OCI-LY7 (cell line): ENCODE measurements around the gene RNF182. TPM values are rescaled to one million over a fixed set of nuclear protein-coding genes. Genes with fewer than 3 reads are reported as not detected.
A peak's percentile ranks its signal among the peaks of the same experiment; 100 is the strongest.

ENCODE experiments used
- BruUV-seq: library from RNA; stranded (reverse); fragments of 400-500 nt; replicated peaks from 2 replicates; lab custom pipeline; 2021; lab: Mats Ljungman, UMichigan
- CTCF ChIA-PET: fragments of 300-600 bp; sonication (Branson Sonifier 250); formaldehyde crosslinking; loops from one replicate; lab custom pipeline; 2022; ENCODE audit warnings: antibody characterized with exemption; ENCODE audit not compliant: unreplicated experiment; lab: Charles Lee
- POLR2A ChIA-PET: fragments of 300-600 bp; sonication (Branson Sonifier 250); formaldehyde crosslinking; loops from one replicate; lab custom pipeline; 2022; ENCODE audit warnings: antibody characterized with exemption; lab: Charles Lee
- DNase-seq: peaks from one replicate; pipeline ENCODE4 v3.0.0-alpha.2; 2015; ENCODE audit warnings: low spot score
- H2AFZ ChIP-seq: fragments of 200-600 bp; sonication (generic), shearing (Covaris generic); 2 replicates; pipeline ENCODE4 v1.6.1; 2014; ENCODE audit warnings: mild to moderate bottlenecking, antibody characterized with exemption, low read length, moderate library complexity
- H3K27ac ChIP-seq: fragments of 200-600 bp; sonication (generic); 2 replicates; pipeline ENCODE4 v1.5.1; 2014; ENCODE audit warnings: mixed run types, low read depth, mild to moderate bottlenecking, moderate library complexity, low read length, inconsistent platforms; ENCODE audit not compliant: poor library complexity, severe bottlenecking
- H3K36me3 ChIP-seq: fragments of 200-600 bp; sonication (generic); 2 replicates; pipeline ENCODE4 v1.6.1; 2014; ENCODE audit warnings: mild to moderate bottlenecking, antibody characterized with exemption, low read length, moderate library complexity, mixed read lengths; ENCODE audit not compliant: insufficient read depth
- H3K4me1 ChIP-seq: fragments of 200-600 bp; sonication (generic); 2 replicates; pipeline ENCODE4 v1.5.1; 2014; ENCODE audit warnings: mild to moderate bottlenecking, low read length; ENCODE audit not compliant: insufficient read depth, poor library complexity, severe bottlenecking
- H3K4me2 ChIP-seq: fragments of 200-600 bp; sonication (generic); 2 replicates; pipeline ENCODE4 v1.6.1; 2014; ENCODE audit warnings: mild to moderate bottlenecking, low read length
- H3K4me3 ChIP-seq: fragments of 200-600 bp; sonication (generic); 2 replicates; pipeline ENCODE4 v1.5.1; 2014; ENCODE audit warnings: mild to moderate bottlenecking, low read depth, low read length; ENCODE audit not compliant: poor library complexity, severe bottlenecking
- H3K79me2 ChIP-seq: fragments of 200-600 bp; sonication (generic); 2 replicates; pipeline ENCODE4 v1.6.1; 2016; ENCODE audit warnings: low read depth, mild to moderate bottlenecking, low read length, moderate library complexity, mixed read lengths; ENCODE audit not compliant: insufficient read depth
- H3K9me2 ChIP-seq: fragments of 200-600 bp; sonication (generic); 2 replicates; pipeline ENCODE4 v1.6.1; 2016; ENCODE audit warnings: mild to moderate bottlenecking, low read length, mixed read lengths; ENCODE audit not compliant: insufficient read depth
- H3K9me3 ChIP-seq: fragments of 200-600 bp; sonication (generic); 2 replicates; pipeline ENCODE4 v1.6.1; 2014; ENCODE audit warnings: mild to moderate bottlenecking, mixed run types, low read length, mixed read lengths
- H4K20me1 ChIP-seq: fragments of 200-600 bp; sonication (generic); 2 replicates; pipeline ENCODE4 v1.6.1; 2014; ENCODE audit warnings: mild to moderate bottlenecking, antibody characterized with exemption, low read length, moderate library complexity, mixed read lengths; ENCODE audit not compliant: insufficient read depth
- CTCF ChIP-seq: fragments of 200-600 bp; sonication (generic); conservative IDR thresholded peaks from 2 replicates; pipeline ENCODE4 v1.5.1; 2014; ENCODE audit warnings: mild to moderate bottlenecking, antibody characterized with exemption, low read length, moderate library complexity, mixed read lengths
- EZH2phosphoT487 ChIP-seq: fragments of 200-600 bp; sonication (generic); IDR thresholded peaks from 2 replicates; pipeline ENCODE4 v1.6.1; 2018; ENCODE audit warnings: low read depth, borderline replicate concordance, mild to moderate bottlenecking, mixed run types, antibody characterized with exemption, low read length, moderate library complexity, mixed read lengths
- intact Hi-C: fragments of 100-400 bp; cut with micrococcal nuclease; formaldehyde crosslinking; loops from one replicate; pipeline ENCODE4 v1.10.0; 2022; ENCODE audit not compliant: unreplicated experiment
- total RNA-seq, 2 experiments: library from RNA; depleted of rRNA in 1 of 2; stranded (reverse); fragments of >200 nt in 1 of 2; shearing (Covaris generic) in 1 of 2; gene quantifications; 2 replicates each; pipeline ENCODE4 v1.2.3, GENCODE V29; 2014 to 2022

Gene RNF182
- total RNA-seq, 2 experiments from 2014 or later: not detected

DNA sequence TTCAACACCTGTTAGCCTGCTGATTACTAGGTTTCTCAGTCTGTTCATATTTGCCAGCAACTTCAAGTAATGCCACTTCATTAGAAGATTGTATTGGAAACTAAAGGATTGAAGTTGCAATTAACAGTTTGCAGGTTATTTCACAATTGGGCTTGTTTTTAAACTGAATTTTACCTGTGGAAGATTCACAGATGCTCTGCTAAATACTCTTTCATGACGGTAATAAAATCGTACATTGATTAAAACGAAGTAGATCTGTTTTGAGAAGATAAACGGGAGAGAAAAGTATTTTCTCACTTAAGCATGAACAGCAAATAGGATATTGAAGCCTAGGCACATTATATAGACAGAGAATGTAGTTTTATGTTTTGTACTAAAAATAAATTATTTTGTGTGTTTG lies 1.6 kb downstream of the RNF182 start:
- no peaks in the 10 kb centered on the region for H3K4me1 ChIP-seq
- BruUV-seq: no TSS peak
- H2AFZ ChIP-seq: no peak overlapping the region
- no peaks in the 10 kb centered on the region for H3K9me2 ChIP-seq
- H4K20me1 ChIP-seq: no peaks in the 10 kb centered on the region
- intact Hi-C loops: no loop called here
- no peaks in the 10 kb centered on the region for H3K79me2 ChIP-seq
- H3K4me3 ChIP-seq: no peak overlapping the region
- ChIA-PET CTCF (no interaction called here), POLR2A (no interaction called here)
- H3K4me2 ChIP-seq: no peak overlapping the region
- H3K36me3 ChIP-seq: no peaks in the 10 kb centered on the region
- DNase-seq: no peak
- no peak overlapping the region for H3K27ac ChIP-seq
- H3K9me3 ChIP-seq: no peaks in the 10 kb centered on the region
- TF ChIP-seq CTCF (no peak), EZH2phosphoT487 (no peak)

DNA sequence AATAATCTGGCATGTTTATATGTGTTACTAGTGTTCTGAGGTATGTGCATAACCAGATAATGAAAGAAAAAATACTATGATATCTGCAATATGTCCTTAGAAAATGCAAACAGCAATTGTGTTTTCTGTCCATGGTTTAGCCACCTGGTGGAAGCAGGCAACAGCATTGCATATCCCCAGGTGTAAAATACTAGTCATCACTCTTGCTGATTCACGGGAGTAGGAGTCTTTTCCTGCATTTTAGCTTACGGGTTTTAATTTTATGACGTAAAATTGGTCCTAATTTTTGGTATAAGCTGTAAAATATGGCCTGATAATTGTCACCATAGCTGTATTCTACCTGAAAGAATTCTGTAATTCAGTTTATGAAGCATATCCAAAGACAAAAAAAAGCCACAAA lies 2.5 kb downstream of the RNF182 start:
- no peaks in the 10 kb centered on the region for H3K9me3 ChIP-seq
- H3K4me2 ChIP-seq: no peak overlapping the region
- no peaks in the 10 kb centered on the region for H3K36me3 ChIP-seq
- H3K4me3 ChIP-seq: no peak overlapping the region
- CTCF ChIA-PET: no interaction called here
- POLR2A ChIA-PET: no interaction called here
- H3K9me2 ChIP-seq: no peaks in the 10 kb centered on the region
- intact Hi-C loops: no loop called here
- no peaks in the 10 kb centered on the region for H4K20me1 ChIP-seq
- TF ChIP-seq EZH2phosphoT487: no peak
- TF ChIP-seq CTCF: 0 out of 2 replicates have a peak, but pooled peaks have one; percentile 23
- H2AFZ ChIP-seq: no peak overlapping the region
- no peak for DNase-seq
- no peaks in the 10 kb centered on the region for H3K4me1 ChIP-seq
- no peak overlapping the region for H3K27ac ChIP-seq
- H3K79me2 ChIP-seq: no peaks in the 10 kb centered on the region
- no TSS peak for BruUV-seq

DNA sequence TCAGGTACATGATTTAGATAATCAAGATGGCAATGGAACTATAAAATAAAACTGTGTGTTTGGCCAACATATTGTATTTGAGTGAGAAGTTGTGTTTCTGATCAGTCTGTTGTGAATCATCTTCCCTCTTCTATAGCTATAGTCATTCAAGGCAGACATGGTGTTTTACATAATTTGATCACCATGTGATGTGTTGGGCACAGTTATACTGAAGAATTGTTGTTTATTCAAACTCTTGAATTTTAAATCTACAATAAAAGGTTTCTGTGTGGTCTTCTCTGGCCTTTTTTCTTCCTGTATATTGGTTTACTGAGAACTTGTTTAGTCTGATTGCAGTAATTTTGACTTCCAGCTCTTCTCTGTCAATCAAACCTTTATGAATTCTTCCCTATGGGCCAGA lies 4.4 kb downstream of the RNF182 start:
- Histone ChIP-seq H3K27ac (no peak overlapping the region), H3K79me2 (no peaks in the 10 kb centered on the region), H3K4me1 (no peaks in the 10 kb centered on the region), H3K4me3 (no peak overlapping the region), H3K36me3 (no peaks in the 10 kb centered on the region), H4K20me1 (no peaks in the 10 kb centered on the region), H3K4me2 (no peak overlapping the region), H3K9me2 (no peaks in the 10 kb centered on the region), H2AFZ (no peak overlapping the region), H3K9me3 (no peaks in the 10 kb centered on the region)
- CTCF ChIA-PET: no interaction called here
- DNase-seq: no peak
- TF ChIP-seq EZH2phosphoT487 (no peak), CTCF (no peak)
- intact Hi-C loops: no loop called here
- POLR2A ChIA-PET: interaction anchor here (0.6 kb wide), 1 partner anchor 36 kb away, joined by 3 read pairs; no protein-coding TSS in a partner anchor
- BruUV-seq: no TSS peak
